HepG2 (cell line): ENCODE data around the gene CAP2. TPM values are rescaled to one million over a fixed set of nuclear protein-coding genes. Genes with fewer than 3 reads are reported as not detected.
A peak's percentile ranks its signal among the peaks of the same experiment; 100 is the strongest.

Experiments used
- CENPT ChIP-seq: sonication (generic); formaldehyde crosslinking; IDR thresholded peaks from 2 replicates; pipeline ENCODE4 v1.8.0; 2022; ENCODE audit warnings: low read depth, mild to moderate bottlenecking, moderate library complexity, missing genetic modification reagents
- DZIP1 ChIP-seq: sonication (generic); formaldehyde crosslinking; IDR thresholded peaks from 2 replicates; pipeline ENCODE4 v1.5.0; 2020; ENCODE audit warnings: mild to moderate bottlenecking, missing genetic modification reagents
- E2F5 ChIP-seq: sonication (generic); formaldehyde crosslinking; conservative IDR thresholded peaks from 2 replicates; pipeline ENCODE4 v1.4.0; 2020; ENCODE audit warnings: missing genetic modification reagents
- EHMT2 ChIP-seq: fragments of 200-600 bp; sonication (generic); IDR thresholded peaks from 2 replicates; pipeline ENCODE4 v1.7.0; 2017; ENCODE audit warnings: antibody characterized with exemption, low read depth, low read length, borderline replicate concordance
- FOSL2 ChIP-seq: sonication (generic); formaldehyde crosslinking; IDR thresholded peaks from 2 replicates; pipeline ENCODE4 v1.4.0; 2020; ENCODE audit warnings: missing genetic modification reagents
- MYPOP ChIP-seq: sonication (generic); formaldehyde crosslinking; IDR thresholded peaks from 2 replicates; pipeline ENCODE4 v1.8.1; 2023; ENCODE audit warnings: mild to moderate bottlenecking, moderate library complexity, missing genetic modification reagents
- NCOA5 ChIP-seq: sonication (generic); formaldehyde crosslinking; IDR thresholded peaks from 2 replicates; pipeline ENCODE4 v1.4.0; 2020; ENCODE audit warnings: missing genetic modification reagents
- PBX3 ChIP-seq: sonication (generic); formaldehyde crosslinking; IDR thresholded peaks from 2 replicates; pipeline ENCODE4 v1.8.1; 2023; ENCODE audit warnings: missing genetic modification reagents, inconsistent platforms, borderline replicate concordance
- REXO4 ChIP-seq: sonication (generic); formaldehyde crosslinking; IDR thresholded peaks from 2 replicates; pipeline ENCODE4 v1.8.0; 2022; ENCODE audit warnings: missing genetic modification reagents, mild to moderate bottlenecking, borderline replicate concordance
- U2AF1 ChIP-seq: fragments of 200-400 bp; formaldehyde crosslinking; optimal IDR thresholded peaks from 2 replicates; pipeline ENCODE3; 2017; ENCODE audit warnings: mild to moderate bottlenecking, low read depth, low read length
- ZNF253 ChIP-seq: sonication (generic); formaldehyde crosslinking; IDR thresholded peaks from 2 replicates; pipeline ENCODE4 v1.8.0; 2022; ENCODE audit warnings: mild to moderate bottlenecking, missing genetic modification reagents, borderline replicate concordance
- ZNF280B ChIP-seq: sonication (generic); formaldehyde crosslinking; IDR thresholded peaks from 2 replicates; pipeline ENCODE4 v1.5.0; 2020; ENCODE audit warnings: missing genetic modification reagents, mild to moderate bottlenecking, borderline replicate concordance
- ZNF552 ChIP-seq: sonication (generic); formaldehyde crosslinking; IDR thresholded peaks from 2 replicates; pipeline ENCODE4 v1.9.0; 2022; ENCODE audit warnings: missing genetic modification reagents, mild to moderate bottlenecking, borderline replicate concordance
- ZNF556 ChIP-seq: sonication (generic); formaldehyde crosslinking; IDR thresholded peaks from 2 replicates; pipeline ENCODE4 v1.4.0; 2020; ENCODE audit warnings: mild to moderate bottlenecking, missing genetic modification reagents, borderline replicate concordance
- ZSCAN22 ChIP-seq: sonication (generic); formaldehyde crosslinking; IDR thresholded peaks from 2 replicates; pipeline ENCODE4 v1.4.0; 2020; ENCODE audit warnings: mild to moderate bottlenecking, missing genetic modification reagents
- ZXDC ChIP-seq: sonication (generic); formaldehyde crosslinking; IDR thresholded peaks from 2 replicates; pipeline ENCODE4 v1.5.0; 2020; ENCODE audit warnings: mild to moderate bottlenecking, missing genetic modification reagents
- polyA plus RNA-seq, 8 experiments: library from polyadenylated mRNA; depleted of rRNA in 3 of 8; stranded (reverse) in 7 of 8; unstranded in 1 of 8; fragments of >200 nt; fragmentation: Illumina TruSeq in 4 of 8; extraction: Trizol in 4 of 8; gene quantifications; 2 replicates each; pipeline versions ENCODE4 v1.2.1 to v1.2.3, GENCODE V29; 2011 to 2016; ENCODE audit warnings: low read depth in 4 of 8, missing spikeins in 1 of 8, mixed read lengths in 1 of 8; ENCODE audit not compliant: insufficient read depth in 1 of 8
- total RNA-seq, 5 experiments: library from RNA; depleted of rRNA; stranded (reverse); fragments of >200 nt; fragmentation: Illumina TruSeq; extraction: Trizol; gene quantifications; 2 replicates each; pipeline ENCODE4 v1.2.3, GENCODE V29; 2016; ENCODE audit warnings: low read depth in 1 of 5

The CAP2 gene
- total and polyA plus RNA-seq, 2 of the 13 experiments (the other 11 are each of a cell fraction or from before 2014, with no cell fraction given) = 7.9 to 53.1 TPM

- TF ChIP-seq PBX3 (CRISPR knock-in tag) (0 out of 2 replicates have a peak, but pooled peaks have one; percentile 56), ZXDC (CRISPR knock-in tag) (peak; percentile 90; the same call in 1 of the 2 replicates), ZSCAN22 (CRISPR knock-in tag) (peak; percentile 74; the same call in 1 of the 2 replicates), ZNF253 (CRISPR knock-in tag) (peak; percentile 81; the same call in 1 of the 2 replicates), ZNF552 (CRISPR knock-in tag) (0 out of 2 replicates have a peak, but pooled peaks have one; percentile 31), EHMT2 (no peak), DZIP1 (CRISPR knock-in tag) (0 out of 2 replicates have a peak, but pooled peaks have one; percentile 50), E2F5 (CRISPR knock-in tag) (0 out of 2 replicates have a peak, but pooled peaks have one; percentile 17), NCOA5 (CRISPR knock-in tag) (0 out of 2 replicates have a peak, but pooled peaks have one; percentile 59), ZNF280B (CRISPR knock-in tag) (peak; percentile 62; the same call in 1 of the 2 replicates), MYPOP (CRISPR knock-in tag) (peak; percentile 2; the same call in 1 of the 2 replicates), FOSL2 (CRISPR knock-in tag) (0 out of 2 replicates have a peak, but pooled peaks have one; percentile 5), ZNF556 (CRISPR knock-in tag) (no peak), CENPT (CRISPR knock-in tag) (0 out of 2 replicates have a peak, but pooled peaks have one; percentile 67), REXO4 (CRISPR knock-in tag) (0 out of 2 replicates have a peak, but pooled peaks have one; percentile 60), U2AF1 (peak; percentile 16)
Observed at GRCh38 chr6:17600527-17601385, 207.4 kb downstream of the CAP2 start (continued).
